DOHH2 (cell line): ENCODE results near the gene AUNIP.

Experiments used
- CTCF ChIP-seq: fragments of 200-600 bp; sonication (generic); IDR thresholded peaks from one replicate; pipeline ENCODE4 v1.5.1; 2014; ENCODE audit warnings: antibody characterized with exemption, mild to moderate bottlenecking, low read depth, low read length; ENCODE audit not compliant: poor library complexity, severe bottlenecking
- EZH2phosphoT487 ChIP-seq: fragments of 200-600 bp; sonication (generic); IDR thresholded peaks from 2 replicates; pipeline ENCODE4 v1.6.1; 2017; ENCODE audit warnings: borderline replicate concordance, mild to moderate bottlenecking, antibody characterized with exemption, low read length, moderate library complexity, mixed read lengths

DNA sequence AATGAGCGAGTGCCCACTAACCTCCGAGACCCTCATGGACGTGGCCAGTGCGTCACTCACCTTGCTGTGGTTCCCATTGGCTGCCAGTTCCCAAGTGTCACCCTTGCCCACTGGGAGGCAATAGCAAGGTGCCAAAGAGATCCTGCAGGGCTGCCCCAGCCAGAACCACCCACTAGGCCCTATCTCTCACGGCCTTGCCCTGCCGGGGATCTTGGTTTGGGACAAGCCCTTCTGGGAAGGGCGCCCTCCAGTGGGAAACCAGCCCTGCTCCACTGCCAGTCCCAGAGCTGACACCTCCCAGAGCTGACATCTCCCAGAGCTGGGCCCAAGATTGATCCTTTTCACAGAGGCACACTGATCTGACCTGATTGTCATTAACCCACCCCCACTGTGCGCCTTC lies 61.3 kb downstream of the AUNIP start:
- TF ChIP-seq CTCF (peak; percentile 85), EZH2phosphoT487 (no peak)
